SK-N-SH (cell line): Measurements from ENCODE around the gene PRKCA. TPM values are rescaled to one million over a fixed set of nuclear protein-coding genes. Genes with fewer than 3 reads are reported as not detected.

ENCODE experiments used
- CTCF ChIA-PET: fragments of 300-600, 350-600 bp; formaldehyde crosslinking; extraction: SDS; loops from one replicate; lab custom pipeline; 2021; lab: Yijun Ruan, JAX
- POLR2A ChIA-PET: fragments of 350-600 bp; sonication (Branson Sonifier 250); formaldehyde crosslinking; extraction: SDS; loops from one replicate; lab custom pipeline; 2020; ENCODE audit warnings: antibody characterized with exemption, inconsistent platforms; lab: Yijun Ruan, JAX
- DNase-seq: peaks from one replicate; pipeline ENCODE4 v3.0.0; 2012
- H2AFZ ChIP-seq: fragments of 200-600 bp; sonication (generic); 2 replicates; pipeline ENCODE4 v1.8.1; 2016; ENCODE audit warnings: antibody characterized with exemption, mild to moderate bottlenecking, low read depth
- H3F3A ChIP-seq: fragments of 200-600 bp; sonication (generic); replicated peaks from 2 replicates; pipeline ENCODE3; 2016; ENCODE audit warnings: antibody characterized with exemption, mild to moderate bottlenecking; ENCODE audit not compliant: insufficient read depth
- H3K27ac ChIP-seq, 2 experiments: fragments of 200-500 bp in 1 of 2; fragments of 200-600 bp in 1 of 2; sonication (Bioruptor generic) in 1 of 2; sonication (generic), shearing (Covaris generic) in 1 of 2; 2 replicates each; pipeline versions ENCODE4 v1.5.1 to v1.6.1; 2014 to 2016; ENCODE audit warnings: low read depth in 2 of 2, inconsistent platforms in 1 of 2, low read length in 1 of 2, mild to moderate bottlenecking in 1 of 2, mixed read lengths in 1 of 2
- H3K27me3 ChIP-seq: fragments of 200-600 bp; sonication (generic), shearing (Covaris generic); 2 replicates; pipeline ENCODE4 v1.6.1; 2016; ENCODE audit warnings: mixed run types; ENCODE audit not compliant: insufficient read depth
- H3K36me3 ChIP-seq, 2 experiments: fragments of 200-500 bp in 1 of 2; fragments of 200-600 bp in 1 of 2; sonication (Bioruptor generic) in 1 of 2; sonication (generic) in 1 of 2; replicated peaks in 1 of 2; 2 replicates each; pipeline versions ENCODE3 to v1.5.1; 2014 to 2016; ENCODE audit warnings: low read length in 1 of 2, mild to moderate bottlenecking in 1 of 2; ENCODE audit not compliant: insufficient read depth in 2 of 2, control insufficient read depth in 1 of 2
- H3K4me1 ChIP-seq, 2 experiments: fragments of 200-500 bp in 1 of 2; fragments of 200-600 bp in 1 of 2; sonication (Bioruptor generic) in 1 of 2; sonication (generic), shearing (Covaris generic) in 1 of 2; 2 replicates each; pipeline versions ENCODE4 v1.5.1 to v1.6.1; 2014 to 2016; ENCODE audit warnings: low read depth in 1 of 2, low read length in 1 of 2, mixed run types in 1 of 2; ENCODE audit not compliant: insufficient read depth in 2 of 2, control insufficient read depth in 1 of 2
- H3K4me2 ChIP-seq: fragments of 200-600 bp; sonication (generic), shearing (Covaris generic); 2 replicates; pipeline ENCODE4 v1.6.1; 2017; ENCODE audit warnings: mixed run types
- H3K4me3 ChIP-seq, 2 experiments: fragments of 200-500 bp in 1 of 2; fragments of 200-600 bp in 1 of 2; sonication (Bioruptor generic) in 1 of 2; sonication (generic), shearing (Covaris generic) in 1 of 2; 2 replicates each; pipeline versions ENCODE4 v1.5.1 to v1.8.1; 2014 to 2016; ENCODE audit warnings: low read depth in 2 of 2, inconsistent platforms in 1 of 2, low read length in 1 of 2, mild to moderate bottlenecking in 1 of 2, mixed read lengths in 1 of 2, moderate library complexity in 1 of 2
- H3K79me2 ChIP-seq: fragments of 200-600 bp; sonication (generic); 2 replicates; pipeline ENCODE4 v1.8.1; 2017; ENCODE audit warnings: mild to moderate bottlenecking; ENCODE audit not compliant: insufficient read depth
- H3K9ac ChIP-seq: fragments of 200-600 bp; sonication (generic); 2 replicates; pipeline ENCODE4 v1.6.1; 2017; ENCODE audit warnings: mixed run types
- H3K9me2 ChIP-seq: fragments of 200-600 bp; sonication (generic); 2 replicates; pipeline ENCODE4 v1.6.1; 2017; ENCODE audit warnings: mixed run types
- H3K9me3 ChIP-seq: fragments of 200-600 bp; sonication (generic); 2 replicates; pipeline ENCODE4 v1.6.1; 2017; ENCODE audit warnings: mixed run types, mild to moderate bottlenecking, moderate library complexity
- H4K20me1 ChIP-seq: fragments of 200-600 bp; sonication (generic); 2 replicates; pipeline ENCODE4 v1.6.1; 2017; ENCODE audit warnings: mild to moderate bottlenecking, mixed run types; ENCODE audit not compliant: insufficient read depth
- ELF1 ChIP-seq: IDR thresholded peaks from 2 replicates; pipeline ENCODE4 v1.4.0; 2012
- EP300 ChIP-seq, 2 experiments: IDR thresholded peaks; 2 replicates each; pipeline versions ENCODE4 v1.4.0 to v1.6.1; 2012; ENCODE audit warnings: borderline replicate concordance in 1 of 2, low read depth in 1 of 2, low read length in 1 of 2
- EZH2phosphoT487 ChIP-seq: fragments of 200-600 bp; sonication (generic); IDR thresholded peaks from 2 replicates; pipeline ENCODE4 v1.6.1; 2017; ENCODE audit warnings: low read depth, mixed run types, mild to moderate bottlenecking, antibody characterized with exemption, moderate library complexity, borderline replicate concordance
- FOSL2 ChIP-seq: IDR thresholded peaks from 2 replicates; pipeline ENCODE4 v1.4.0; 2012; ENCODE audit warnings: low read depth, mild to moderate bottlenecking, moderate library complexity, borderline replicate concordance
- FOXJ3 ChIP-seq: sonication (generic); formaldehyde crosslinking; IDR thresholded peaks from 2 replicates; pipeline ENCODE4 v1.5.1; 2020; ENCODE audit warnings: mild to moderate bottlenecking, missing genetic modification reagents
- FOXM1 ChIP-seq: IDR thresholded peaks from 2 replicates; pipeline ENCODE4 v1.4.0; 2012; ENCODE audit warnings: low read depth, mild to moderate bottlenecking
- GABPA ChIP-seq: IDR thresholded peaks from 2 replicates; pipeline ENCODE4 v1.4.0; 2012; ENCODE audit warnings: low read depth, mild to moderate bottlenecking
- GATA2 ChIP-seq: sonication (generic); formaldehyde crosslinking; IDR thresholded peaks from 2 replicates; pipeline ENCODE4 v1.5.0; 2020; ENCODE audit warnings: mild to moderate bottlenecking, missing genetic modification reagents
- MAX ChIP-seq: IDR thresholded peaks from 2 replicates; pipeline ENCODE4 v1.4.0; 2012; ENCODE audit warnings: low read depth
- NFIC ChIP-seq: IDR thresholded peaks from 2 replicates; pipeline ENCODE4 v1.4.0; 2012; ENCODE audit warnings: borderline replicate concordance
- PBX3 ChIP-seq: IDR thresholded peaks from 2 replicates; pipeline ENCODE4; 2012
- RAD21 ChIP-seq: IDR thresholded peaks from 2 replicates; pipeline ENCODE4 v1.6.1; 2012; ENCODE audit warnings: mild to moderate bottlenecking, low read length
- SIN3A ChIP-seq: IDR thresholded peaks from 2 replicates; pipeline ENCODE4 v1.6.1; 2012; ENCODE audit warnings: low read depth, mild to moderate bottlenecking, low read length, moderate library complexity, borderline replicate concordance
- SMC3 ChIP-seq: IDR thresholded peaks from 2 replicates; pipeline ENCODE4 v1.6.1; 2012; ENCODE audit warnings: low read depth, low read length, improper control_type of control experiment
- TCF12 ChIP-seq: IDR thresholded peaks from 2 replicates; pipeline ENCODE4 v1.4.0; 2012
- YY1 ChIP-seq: IDR thresholded peaks from 2 replicates; pipeline ENCODE4 v1.4.0; 2012; ENCODE audit warnings: low read depth, mild to moderate bottlenecking
- ZBTB33 ChIP-seq: IDR thresholded peaks from 2 replicates; pipeline ENCODE4 v1.4.0; 2012; ENCODE audit warnings: low read depth, borderline replicate concordance
- WGBS: methylation state at CpG from one replicate; pipeline ENCODE4 v1.1.6; 2017; ENCODE audit warnings: low lambda C conversion rate; 5-methylcytosine and 5-hydroxymethylcytosine counted together
- polyA plus RNA-seq, 3 experiments: library from polyadenylated mRNA; depleted of rRNA; stranded (reverse); fragments of >200 nt; gene quantifications; 2 replicates each; pipeline ENCODE4 v1.2.3, GENCODE V29; 2012
- TF ChIP-seq, protein P1 (sequence below): fragments of 150-350 bp; IDR thresholded peaks from 2 replicates; pipeline ENCODE4 v1.6.1; 2016; ENCODE audit warnings: mild to moderate bottlenecking, low read depth, low read length
- TF ChIP-seq, protein P2 (sequence below): IDR thresholded peaks from 2 replicates; pipeline ENCODE4 v1.6.1; 2012; ENCODE audit warnings: mild to moderate bottlenecking, low read depth, low read length, moderate library complexity
- TF ChIP-seq, protein P3 (sequence below): fragments of 200-600 bp; sonication (generic); IDR thresholded peaks from 2 replicates; pipeline ENCODE4 v1.6.1; 2017; ENCODE audit warnings: antibody characterized with exemption, mild to moderate bottlenecking, moderate library complexity

PRKCA gene
- polyA plus RNA-seq, 1 of the 3 experiments (the other 2 are of a cell fraction): 108 TPM

DNA sequence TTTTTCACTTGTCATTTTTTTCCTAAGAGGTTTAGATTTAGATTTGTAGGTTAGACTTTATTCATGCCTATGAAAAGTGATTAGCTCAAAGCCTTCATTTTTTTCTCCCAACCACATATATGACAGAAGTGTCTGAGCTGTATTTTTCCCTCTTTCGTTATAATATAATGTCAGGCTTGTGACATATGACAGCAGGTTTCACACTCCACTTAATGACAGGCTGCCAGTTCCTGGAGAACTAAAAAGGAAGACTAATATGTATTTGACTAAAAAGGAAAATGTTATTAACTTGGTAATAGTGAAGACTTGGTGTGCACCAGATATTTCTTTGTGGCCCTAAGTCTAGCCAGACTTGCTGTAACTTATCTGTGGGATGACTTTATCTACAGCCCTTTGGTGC lies 331.8 kb downstream of the PRKCA start:
- Histone ChIP-seq H3K27me3 (no peaks in the 10 kb centered on the region), H3K27ac (no peak overlapping the region), H4K20me1 (peaks cover 91% of the 10 kb centered on the region), H3K36me3 (peaks cover 12% of the 10 kb centered on the region in 2 experiments), H3K79me2 (peaks cover 88% of the 10 kb centered on the region), H3K4me2 (no peak overlapping the region), H3K4me3 (no peak overlapping the region)
- 92% methylated on average over 1 of the region's 1 CpG for WGBS
- ChIA-PET POLR2A (no interaction called here), CTCF (interaction anchor here (0.9 to 2.9 kb wide), 3 partner anchors 9 to 433 kb away, joined by 3 to 10 read pairs (median 6); no protein-coding TSS in a partner anchor)
- TF ChIP-seq GATA2 (CRISPR knock-in tag) (no peak), ZBTB33 (no peak), EZH2phosphoT487 (no peak), EP300 (IDR thresholded peaks at IDR 0.05; ENCODE audit: borderline replicate concordance in 1 of 2, low read depth in 1 of 2, low read length in 1 of 2) (no peak), RAD21 (no peak), FOXJ3 (CRISPR knock-in tag) (no peak), SIN3A (no peak), TCF12 (no peak), YY1 (no peak), FOSL2 (no peak), ELF1 (no peak), GABPA (no peak), SMC3 (no peak), MAX (no peak), PBX3 (no peak), NFIC (no peak), FOXM1 (no peak)
- TF ChIP-seq, protein P1, sequence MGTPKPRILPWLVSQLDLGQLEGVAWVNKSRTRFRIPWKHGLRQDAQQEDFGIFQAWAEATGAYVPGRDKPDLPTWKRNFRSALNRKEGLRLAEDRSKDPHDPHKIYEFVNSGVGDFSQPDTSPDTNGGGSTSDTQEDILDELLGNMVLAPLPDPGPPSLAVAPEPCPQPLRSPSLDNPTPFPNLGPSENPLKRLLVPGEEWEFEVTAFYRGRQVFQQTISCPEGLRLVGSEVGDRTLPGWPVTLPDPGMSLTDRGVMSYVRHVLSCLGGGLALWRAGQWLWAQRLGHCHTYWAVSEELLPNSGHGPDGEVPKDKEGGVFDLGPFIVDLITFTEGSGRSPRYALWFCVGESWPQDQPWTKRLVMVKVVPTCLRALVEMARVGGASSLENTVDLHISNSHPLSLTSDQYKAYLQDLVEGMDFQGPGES: no peak
- TF ChIP-seq, protein P2, sequence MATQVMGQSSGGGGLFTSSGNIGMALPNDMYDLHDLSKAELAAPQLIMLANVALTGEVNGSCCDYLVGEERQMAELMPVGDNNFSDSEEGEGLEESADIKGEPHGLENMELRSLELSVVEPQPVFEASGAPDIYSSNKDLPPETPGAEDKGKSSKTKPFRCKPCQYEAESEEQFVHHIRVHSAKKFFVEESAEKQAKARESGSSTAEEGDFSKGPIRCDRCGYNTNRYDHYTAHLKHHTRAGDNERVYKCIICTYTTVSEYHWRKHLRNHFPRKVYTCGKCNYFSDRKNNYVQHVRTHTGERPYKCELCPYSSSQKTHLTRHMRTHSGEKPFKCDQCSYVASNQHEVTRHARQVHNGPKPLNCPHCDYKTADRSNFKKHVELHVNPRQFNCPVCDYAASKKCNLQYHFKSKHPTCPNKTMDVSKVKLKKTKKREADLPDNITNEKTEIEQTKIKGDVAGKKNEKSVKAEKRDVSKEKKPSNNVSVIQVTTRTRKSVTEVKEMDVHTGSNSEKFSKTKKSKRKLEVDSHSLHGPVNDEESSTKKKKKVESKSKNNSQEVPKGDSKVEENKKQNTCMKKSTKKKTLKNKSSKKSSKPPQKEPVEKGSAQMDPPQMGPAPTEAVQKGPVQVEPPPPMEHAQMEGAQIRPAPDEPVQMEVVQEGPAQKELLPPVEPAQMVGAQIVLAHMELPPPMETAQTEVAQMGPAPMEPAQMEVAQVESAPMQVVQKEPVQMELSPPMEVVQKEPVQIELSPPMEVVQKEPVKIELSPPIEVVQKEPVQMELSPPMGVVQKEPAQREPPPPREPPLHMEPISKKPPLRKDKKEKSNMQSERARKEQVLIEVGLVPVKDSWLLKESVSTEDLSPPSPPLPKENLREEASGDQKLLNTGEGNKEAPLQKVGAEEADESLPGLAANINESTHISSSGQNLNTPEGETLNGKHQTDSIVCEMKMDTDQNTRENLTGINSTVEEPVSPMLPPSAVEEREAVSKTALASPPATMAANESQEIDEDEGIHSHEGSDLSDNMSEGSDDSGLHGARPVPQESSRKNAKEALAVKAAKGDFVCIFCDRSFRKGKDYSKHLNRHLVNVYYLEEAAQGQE: no peak
- TF ChIP-seq, protein P3, sequence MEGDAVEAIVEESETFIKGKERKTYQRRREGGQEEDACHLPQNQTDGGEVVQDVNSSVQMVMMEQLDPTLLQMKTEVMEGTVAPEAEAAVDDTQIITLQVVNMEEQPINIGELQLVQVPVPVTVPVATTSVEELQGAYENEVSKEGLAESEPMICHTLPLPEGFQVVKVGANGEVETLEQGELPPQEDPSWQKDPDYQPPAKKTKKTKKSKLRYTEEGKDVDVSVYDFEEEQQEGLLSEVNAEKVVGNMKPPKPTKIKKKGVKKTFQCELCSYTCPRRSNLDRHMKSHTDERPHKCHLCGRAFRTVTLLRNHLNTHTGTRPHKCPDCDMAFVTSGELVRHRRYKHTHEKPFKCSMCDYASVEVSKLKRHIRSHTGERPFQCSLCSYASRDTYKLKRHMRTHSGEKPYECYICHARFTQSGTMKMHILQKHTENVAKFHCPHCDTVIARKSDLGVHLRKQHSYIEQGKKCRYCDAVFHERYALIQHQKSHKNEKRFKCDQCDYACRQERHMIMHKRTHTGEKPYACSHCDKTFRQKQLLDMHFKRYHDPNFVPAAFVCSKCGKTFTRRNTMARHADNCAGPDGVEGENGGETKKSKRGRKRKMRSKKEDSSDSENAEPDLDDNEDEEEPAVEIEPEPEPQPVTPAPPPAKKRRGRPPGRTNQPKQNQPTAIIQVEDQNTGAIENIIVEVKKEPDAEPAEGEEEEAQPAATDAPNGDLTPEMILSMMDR: no peak
- TF ChIP-seq, all 33 proteins: peak for 0
- H2AFZ ChIP-seq: no peak overlapping the region
- DNase-seq: no peak
- H3F3A ChIP-seq: peaks cover 13% of the 10 kb centered on the region
- H3K9me3 ChIP-seq: no peaks in the 10 kb centered on the region
- H3K4me1 ChIP-seq: peaks cover 6 to 7% of the 10 kb centered on the region in 2 experiments
- H3K9me2 ChIP-seq: no peaks in the 10 kb centered on the region
- H3K9ac ChIP-seq: no peak overlapping the region
